HG02763 (cell line): ENCODE measurements around the gene BYSL.

ENCODE experiments used
- ATAC-seq: cut with Tn5 transposase; IDR thresholded peaks from one replicate; pipeline ENCODE4 v1.9.1; 2021; ENCODE audit warnings: mild to moderate bottlenecking, moderate library complexity; ENCODE audit not compliant: unreplicated experiment

The BYSL gene, protein sequence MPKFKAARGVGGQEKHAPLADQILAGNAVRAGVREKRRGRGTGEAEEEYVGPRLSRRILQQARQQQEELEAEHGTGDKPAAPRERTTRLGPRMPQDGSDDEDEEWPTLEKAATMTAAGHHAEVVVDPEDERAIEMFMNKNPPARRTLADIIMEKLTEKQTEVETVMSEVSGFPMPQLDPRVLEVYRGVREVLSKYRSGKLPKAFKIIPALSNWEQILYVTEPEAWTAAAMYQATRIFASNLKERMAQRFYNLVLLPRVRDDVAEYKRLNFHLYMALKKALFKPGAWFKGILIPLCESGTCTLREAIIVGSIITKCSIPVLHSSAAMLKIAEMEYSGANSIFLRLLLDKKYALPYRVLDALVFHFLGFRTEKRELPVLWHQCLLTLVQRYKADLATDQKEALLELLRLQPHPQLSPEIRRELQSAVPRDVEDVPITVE

DNA sequence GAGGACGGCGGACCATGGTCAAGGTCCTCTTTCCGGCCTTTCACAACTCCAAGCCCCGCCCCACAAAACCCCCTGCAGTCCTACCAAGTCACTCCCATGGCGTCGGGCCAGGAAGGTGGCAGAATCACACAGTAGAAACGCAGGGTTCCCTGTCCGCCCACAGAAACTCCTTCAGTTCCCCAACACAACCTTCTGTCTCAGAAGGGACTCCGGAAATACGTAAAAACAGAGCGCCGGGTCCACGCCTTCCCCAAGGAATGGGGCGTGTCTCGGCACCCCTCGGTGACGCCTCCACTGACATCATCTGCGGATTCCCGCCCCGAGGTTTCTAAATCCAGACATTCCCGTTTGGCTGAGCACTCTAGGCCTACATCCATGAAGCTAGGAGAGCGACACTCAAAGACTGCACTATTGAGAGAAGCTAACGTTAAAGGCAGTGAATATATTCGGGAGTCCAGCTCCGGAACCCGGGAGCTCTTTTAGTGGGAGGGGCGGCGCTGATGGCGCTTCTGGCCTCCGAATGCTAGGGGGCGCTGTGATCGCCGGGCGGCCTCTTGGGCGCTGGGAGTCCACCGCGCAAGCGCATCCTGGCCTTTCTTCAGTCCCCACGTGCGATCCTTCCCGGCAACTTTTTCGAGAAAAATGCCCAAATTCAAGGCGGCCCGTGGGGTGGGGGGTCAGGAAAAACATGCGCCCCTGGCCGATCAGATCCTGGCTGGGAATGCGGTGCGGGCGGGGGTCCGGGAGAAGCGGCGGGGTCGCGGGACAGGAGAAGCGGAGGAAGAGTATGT lies at the start of gene BYSL, which contains the start of gene MED20:
Gene BYSL (plus strand): TSS at position 579 of the 791 bp plus-strand sequence. CDS start 64 bp downstream, at position 643.
Gene MED20 (minus strand): TSS at position 219 of the 791 bp plus-strand sequence. CDS start 121 bp downstream, at position 98.
- ATAC-seq: peak; percentile 90

DNA sequence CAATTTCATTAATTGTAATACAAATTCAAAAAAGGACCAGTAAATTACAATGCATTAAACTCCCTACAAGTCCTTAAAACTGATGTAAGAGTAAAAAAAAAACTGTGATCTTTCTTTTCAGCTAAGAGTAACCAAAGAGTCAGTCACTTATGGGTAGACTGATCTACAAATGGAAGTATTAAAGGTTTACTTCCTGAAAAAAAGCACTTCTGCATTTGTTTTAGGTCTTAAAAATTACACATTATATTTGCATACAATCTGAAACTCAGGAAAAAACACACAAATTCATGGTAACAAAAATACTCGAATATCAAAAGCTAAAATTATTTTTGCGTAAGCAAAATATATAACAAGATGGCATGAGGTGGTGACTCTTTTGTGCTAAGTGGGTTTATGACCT lies 49.6 kb upstream of the BYSL start:
- no peak for ATAC-seq

DNA sequence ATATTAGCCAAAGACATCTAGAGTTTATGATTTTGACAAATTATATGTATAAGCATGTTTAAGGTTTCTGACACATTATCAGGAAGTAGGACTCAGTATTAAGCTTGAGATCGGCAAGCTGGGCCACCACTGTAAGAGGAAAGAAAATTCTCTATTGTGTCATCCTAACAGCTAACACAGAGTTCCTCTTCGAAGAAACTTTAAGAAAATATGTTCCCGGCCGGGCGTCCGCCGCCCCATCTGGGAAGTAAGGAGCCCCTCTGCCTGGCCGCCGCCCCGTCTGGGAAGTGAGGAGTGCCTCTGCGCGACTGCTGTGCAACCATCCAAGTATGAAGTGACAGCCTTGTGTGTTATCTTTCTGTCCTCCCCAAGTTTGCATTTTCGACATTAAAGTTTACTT lies 49.2 kb upstream of the BYSL start:
- ATAC-seq: no peak

- no peak for ATAC-seq
Measured at GRCh38 chr6:41874741-41875140, 46.6 kb upstream of the BYSL start.

DNA sequence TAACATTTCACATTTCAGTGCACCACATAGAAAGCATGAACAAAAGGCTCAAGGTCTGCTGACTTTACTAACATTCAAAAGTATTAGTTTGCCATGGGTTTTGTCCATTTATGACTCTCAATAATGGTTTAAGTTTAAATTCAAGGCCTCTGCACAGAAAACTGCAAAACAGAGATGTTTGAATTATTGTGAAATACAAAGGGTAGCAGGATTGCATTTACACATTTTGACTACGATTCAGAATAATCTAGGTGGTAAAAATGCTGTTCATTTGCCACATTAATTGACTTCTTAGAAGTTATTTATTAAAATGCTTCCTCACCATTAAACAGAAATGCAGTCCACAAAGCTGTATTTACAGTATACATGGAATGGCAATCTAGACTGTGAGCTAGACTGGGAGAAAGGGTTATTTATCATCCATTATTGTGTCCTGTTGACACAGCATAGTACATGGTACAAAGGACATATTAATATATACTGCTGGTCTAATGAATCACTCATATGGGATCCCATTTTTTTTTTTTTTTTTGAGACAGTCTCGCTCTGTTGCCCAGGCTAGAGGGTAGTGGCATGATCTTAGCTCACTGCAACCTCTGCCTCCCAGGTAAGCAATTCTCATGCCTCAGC lies 44.1 kb upstream of the BYSL start:
- no peak for ATAC-seq

GRCh38 chr6:41878246-41878645 lies 43.1 kb upstream of the BYSL start:
- no peak for ATAC-seq

DNA sequence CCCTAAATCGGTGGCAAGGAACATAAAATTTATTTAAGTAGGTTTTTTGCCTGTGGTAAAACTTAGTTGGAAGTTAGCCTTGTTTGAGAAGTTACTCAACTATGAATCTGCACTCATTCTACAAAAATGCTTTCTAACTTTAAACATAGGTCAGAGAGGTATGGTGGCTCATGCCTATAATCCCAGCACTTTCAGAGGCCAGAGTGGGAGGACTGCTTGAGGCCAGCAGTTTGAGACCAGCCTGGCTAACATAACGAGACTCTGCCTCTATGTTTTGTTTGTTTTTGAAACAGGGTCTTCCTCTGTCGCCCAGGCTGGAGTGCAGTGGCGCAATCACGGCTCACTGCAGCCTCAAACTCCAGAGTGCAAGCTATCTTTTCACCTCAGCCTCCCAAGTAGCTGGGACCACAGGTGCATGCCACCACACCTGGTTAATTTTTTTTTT lies 42.3 kb upstream of the BYSL start:
- ATAC-seq: no peak

DNA sequence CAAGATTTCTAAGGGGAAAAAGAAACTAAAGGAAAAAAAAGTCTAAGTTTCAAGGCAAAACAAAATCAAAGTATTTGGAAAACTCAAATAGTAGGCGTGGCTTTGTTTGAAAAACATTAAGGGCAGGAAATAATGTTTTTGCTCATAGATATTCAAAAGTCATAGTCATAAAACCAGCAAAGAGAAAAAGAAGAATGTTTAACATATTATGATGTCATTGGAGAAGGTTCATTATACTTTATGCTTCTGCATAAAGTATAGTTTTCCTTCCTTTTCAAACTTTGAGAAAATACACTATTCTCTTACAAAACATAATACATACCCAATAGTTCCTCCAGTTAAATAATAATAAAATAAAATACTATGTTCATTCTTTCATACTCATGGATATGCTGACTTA lies 39.8 kb upstream of the BYSL start:
- ATAC-seq: no peak

GRCh38 chr6:41884957-41885356 lies 36.3 kb upstream of the BYSL start:
- no peak for ATAC-seq

DNA sequence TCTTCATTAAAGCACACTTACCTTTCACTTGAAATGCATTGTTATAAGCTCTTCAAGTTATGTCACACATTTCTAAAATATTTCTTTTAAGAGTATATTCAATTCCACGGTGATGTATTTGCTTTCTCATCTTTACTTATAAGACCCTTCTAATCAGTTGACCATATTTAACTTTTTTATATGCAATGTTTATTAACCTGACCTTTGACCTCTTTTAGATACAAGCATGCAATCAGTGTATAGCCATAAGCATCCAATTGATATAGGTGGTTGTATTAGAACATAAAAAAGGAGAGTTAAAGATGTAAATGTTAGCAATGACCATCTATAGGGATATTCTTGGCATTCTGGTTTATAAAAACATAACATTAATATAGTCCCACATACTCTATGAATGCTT lies 35.4 kb upstream of the BYSL start:
- no peak for ATAC-seq

DNA sequence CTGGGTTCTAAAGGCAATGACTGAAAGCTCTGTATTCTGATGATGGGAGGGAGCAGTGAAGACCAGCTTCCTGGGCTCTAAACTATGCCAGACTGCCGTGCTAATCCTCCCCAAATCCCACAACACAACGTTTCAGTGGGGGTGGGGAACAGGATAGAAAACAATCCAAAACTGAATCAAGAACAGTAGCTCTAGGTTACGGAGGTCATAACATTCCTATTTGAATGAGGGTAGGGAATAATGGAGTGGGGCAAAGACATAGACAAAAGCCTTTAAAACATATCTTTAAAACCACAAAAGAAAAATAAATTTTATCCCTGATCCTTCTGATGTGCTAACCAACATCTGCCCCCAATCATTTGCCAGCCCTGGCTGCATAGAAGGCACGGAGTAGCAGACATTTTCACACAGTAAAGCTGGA lies 34.0 kb upstream of the BYSL start:
- no peak for ATAC-seq

- ATAC-seq: no peak
Measured at GRCh38 chr6:41892921-41893564, 28.3 kb upstream of the BYSL start.

- ATAC-seq: peak; percentile 16
Measured at GRCh38 chr6:41894366-41895299, 26.7 kb upstream of the BYSL start.

GRCh38 chr6:41895300-41896233 lies 25.7 kb upstream of the BYSL start, which contains the start of gene USP49:
TSS of gene USP49 (minus strand) at chr6:41895375. CDS start at chr6:41806983, 88,392 bp downstream.
- peak; percentile 86 for ATAC-seq

GRCh38 chr6:41896281-41896680 lies 25.0 kb upstream of the BYSL start:
- ATAC-seq: no peak

GRCh38 chr6:41900861-41901260 lies 20.4 kb upstream of the BYSL start:
- no peak for ATAC-seq

GRCh38 chr6:41901882-41902519 lies 19.3 kb upstream of the BYSL start:
- no peak for ATAC-seq

DNA sequence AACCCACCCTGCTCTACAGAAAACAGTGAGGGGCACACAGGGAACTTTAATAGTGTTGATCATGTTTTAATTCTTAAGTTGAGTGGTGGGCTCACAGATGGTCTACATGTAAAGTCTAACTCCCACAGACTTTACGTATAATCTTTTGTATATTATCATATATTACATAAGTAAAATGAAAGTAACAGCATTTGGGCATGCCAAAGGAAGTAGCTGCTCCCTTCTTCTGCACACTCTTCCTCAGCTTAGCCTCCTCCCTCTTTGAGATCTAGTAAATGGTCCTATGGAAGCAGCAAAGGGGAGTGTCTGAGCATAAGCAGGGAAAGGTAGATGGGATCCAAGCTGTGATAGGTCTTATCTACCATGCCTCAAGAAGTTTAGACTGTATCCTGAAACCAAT lies 11.6 kb upstream of the BYSL start:
- no peak for ATAC-seq
